Common myeloid progenitor, CD34-positive (primary cell): ENCODE measurements around the gene ECI1.

ENCODE experiments used
- CTCF ChIA-PET: fragments of 350-600 bp; sonication (Branson Sonifier 250); formaldehyde crosslinking; loops from one replicate; lab custom pipeline; 2021; ENCODE audit warnings: antibody characterized with exemption; lab: Charles Lee
- POLR2A ChIA-PET: fragments of 350-600 bp; sonication (Branson Sonifier 250); formaldehyde crosslinking; loops from one replicate; lab custom pipeline; 2021; ENCODE audit warnings: antibody characterized with exemption; lab: Charles Lee
- DNase-seq, 3 donors: peaks; one replicate each; pipeline versions ENCODE4 v3.0.0 to v3.0.0-alpha.2; 2013
- H3K27ac ChIP-seq, 2 experiments: 1 replicate in 1 of 2; 2 replicates in 1 of 2; pipeline ENCODE4 v1.7.0; 2013; ENCODE audit warnings: inconsistent platforms in 2 of 2, low read length in 2 of 2, mild to moderate bottlenecking in 2 of 2, low read depth in 1 of 2, moderate library complexity in 1 of 2; ENCODE audit not compliant: severe bottlenecking in 2 of 2, insufficient read depth in 1 of 2, poor library complexity in 1 of 2
- H3K27me3 ChIP-seq, 5 experiments: replicated peaks in 2 of 5; 1 replicate in 3 of 5; 2 replicates in 2 of 5; pipeline versions ENCODE4 v1.6.1 to v1.7.0; 2013; ENCODE audit warnings: low read length in 4 of 5, mild to moderate bottlenecking in 2 of 5, moderate library complexity in 2 of 5, inconsistent platforms in 1 of 5; ENCODE audit not compliant: insufficient read depth in 5 of 5, control insufficient read depth in 4 of 5
- H3K36me3 ChIP-seq, 4 experiments: 1 replicate in 2 of 4; 2 replicates in 2 of 4; pipeline versions ENCODE4 v1.6.1 to v1.7.0; 2013; ENCODE audit warnings: low read length in 3 of 4, control low read depth in 1 of 4, mild to moderate bottlenecking in 1 of 4; ENCODE audit not compliant: control insufficient read depth in 4 of 4, insufficient read depth in 4 of 4
- H3K4me1 ChIP-seq, 4 experiments: 1 replicate in 3 of 4; 2 replicates in 1 of 4; pipeline versions ENCODE4 v1.6.1 to v1.7.1; 2013; ENCODE audit warnings: low read length in 3 of 4, mild to moderate bottlenecking in 3 of 4, control low read depth in 1 of 4, inconsistent platforms in 1 of 4, moderate library complexity in 1 of 4; ENCODE audit not compliant: control insufficient read depth in 4 of 4, insufficient read depth in 4 of 4; ENCODE audit errors: control extremely low read depth in 1 of 4
- H3K4me3 ChIP-seq, 7 experiments: 1 replicate in 4 of 7; 2 replicates in 3 of 7; pipeline versions ENCODE4 v1.5.1 to v1.7.0; 2013; ENCODE audit warnings: mild to moderate bottlenecking in 7 of 7, low read length in 6 of 7, moderate library complexity in 6 of 7, inconsistent platforms in 2 of 7, low read depth in 2 of 7, control low read depth in 1 of 7; ENCODE audit not compliant: insufficient read depth in 4 of 7, control insufficient read depth in 1 of 7; ENCODE audit errors: extremely low read depth in 1 of 7
- H3K9me3 ChIP-seq, 5 experiments: 1 replicate in 4 of 5; 2 replicates in 1 of 5; pipeline versions ENCODE4 v1.6.1 to v1.7.1; 2013; ENCODE audit warnings: low read length in 4 of 5, mild to moderate bottlenecking in 2 of 5, inconsistent platforms in 1 of 5, low read depth in 1 of 5, moderate library complexity in 1 of 5; ENCODE audit not compliant: control insufficient read depth in 4 of 5, insufficient read depth in 2 of 5; ENCODE audit errors: control extremely low read depth in 1 of 5
- WGBS: methylation state at CpG from one replicate; pipeline ENCODE4 v1.1.5; 2013; ENCODE audit not compliant: insufficient coverage; 5-methylcytosine and 5-hydroxymethylcytosine counted together

The ECI1 gene

DNA sequence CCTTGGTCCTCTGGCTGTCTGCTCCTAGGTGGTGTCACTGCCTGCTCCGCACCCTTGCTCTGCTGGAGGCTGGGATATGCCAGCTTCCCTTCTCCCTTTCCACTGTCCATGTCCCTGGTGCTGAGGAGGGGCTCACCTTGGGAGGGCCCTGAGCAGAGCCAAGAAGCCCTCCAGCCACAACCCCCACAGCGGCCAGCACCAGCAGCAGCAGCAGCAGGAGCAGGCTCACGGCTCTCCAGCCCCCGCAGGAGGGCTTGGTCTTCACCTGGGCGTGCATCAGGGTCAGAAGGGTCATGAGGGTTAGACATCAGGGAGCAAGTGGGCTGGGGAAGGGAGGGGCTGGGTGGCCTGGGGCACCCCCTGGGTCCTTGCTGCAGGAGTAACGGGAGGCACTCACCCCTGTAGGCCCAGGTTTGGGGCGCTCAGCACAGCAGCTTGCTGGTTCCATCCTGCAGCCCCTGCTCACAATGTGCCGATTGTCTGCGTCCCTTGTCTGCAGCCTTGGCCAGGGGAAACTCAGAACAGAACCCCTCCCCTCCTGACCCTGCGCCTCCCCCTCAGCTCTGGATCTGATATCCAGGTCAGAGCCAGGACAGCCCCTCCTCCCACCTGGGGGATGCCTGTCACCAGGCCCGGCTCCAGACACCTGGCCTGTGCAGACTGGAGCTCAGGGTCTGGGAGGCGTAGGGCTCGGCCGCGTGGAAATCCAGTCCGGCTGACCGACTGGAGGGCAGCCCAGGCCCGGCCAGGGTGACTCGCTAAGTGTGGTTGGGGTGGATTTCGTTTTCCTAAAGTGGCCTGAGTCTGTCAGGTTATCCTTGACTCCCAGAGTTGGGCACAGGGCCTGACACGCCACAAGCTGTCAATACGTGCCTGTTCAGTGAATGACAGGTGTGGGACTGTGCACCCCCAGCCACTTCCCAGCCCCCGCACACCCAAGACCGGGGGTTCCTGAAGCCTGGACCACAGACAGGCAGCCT, 40.7 kb downstream of the ECI1 start, which contains the start of gene BRICD5:
Gene BRICD5 (minus strand): TSS at position 478 of the 980 bp plus-strand sequence. CDS start 30 bp downstream, at position 448.
- H3K36me3 ChIP-seq, result peaks cover 6 to 59% (median 36%) of the 10 kb centered on the region in 4 experiments
- H3K4me3 ChIP-seq, result no peak within 1 kb of the TSS
- POLR2A ChIA-PET, result no interaction called here
- H3K4me1 ChIP-seq, result peaks cover 5 to 37% (median 30%) of the 10 kb centered on the region in 4 experiments
- H3K27ac ChIP-seq, result no peak within 1 kb of the TSS
- no peaks in the 10 kb centered on the region for H3K9me3 ChIP-seq
- WGBS, result 90% methylated on average over 21 of the region's 24 CpGs
- DNase-seq, result no peak
- H3K27me3 ChIP-seq, result peaks cover 0 to 7% (median 0%) of the 10 kb centered on the region in 5 experiments
- CTCF ChIA-PET, result interaction anchor here (1.2 kb wide), 1 partner anchor 40 kb away, joined by 3 read pairs; the partner anchor contains the start of gene ECI1

DNA sequence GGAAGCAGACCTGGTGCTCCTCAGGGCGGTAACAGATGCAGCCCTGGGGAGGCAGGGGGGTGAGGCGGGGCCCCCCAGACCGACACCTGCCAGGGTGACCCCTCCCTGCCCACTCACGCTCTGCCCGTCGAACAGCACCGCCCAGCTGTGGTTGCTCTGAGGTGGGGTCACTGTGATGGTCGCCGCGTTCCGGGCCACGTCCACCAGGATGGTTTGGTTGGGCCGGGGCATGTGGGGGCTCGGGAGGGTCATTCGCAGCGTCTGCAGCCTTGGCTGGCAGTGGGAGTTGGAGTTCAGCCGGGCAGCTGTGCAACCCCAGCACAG, 41.4 kb downstream of the ECI1 start:
- H3K27ac ChIP-seq, result no peak overlapping the region
- H3K27me3 ChIP-seq, result peaks cover 0 to 7% (median 0%) of the 10 kb centered on the region in 5 experiments
- POLR2A ChIA-PET, result no interaction called here
- DNase-seq, result no peak
- CTCF ChIA-PET, result interaction anchor here (1.2 kb wide), 1 partner anchor 41 kb away, joined by 3 read pairs; the partner anchor contains the start of gene ECI1
- no peak overlapping the region for H3K4me3 ChIP-seq
- no peaks in the 10 kb centered on the region for H3K9me3 ChIP-seq
- H3K4me1 ChIP-seq, result peaks cover 5 to 38% (median 30%) of the 10 kb centered on the region in 4 experiments
- peaks cover 6 to 59% (median 36%) of the 10 kb centered on the region in 4 experiments for H3K36me3 ChIP-seq
- 97% methylated on average over 13 of the region's 17 CpGs for WGBS

DNA sequence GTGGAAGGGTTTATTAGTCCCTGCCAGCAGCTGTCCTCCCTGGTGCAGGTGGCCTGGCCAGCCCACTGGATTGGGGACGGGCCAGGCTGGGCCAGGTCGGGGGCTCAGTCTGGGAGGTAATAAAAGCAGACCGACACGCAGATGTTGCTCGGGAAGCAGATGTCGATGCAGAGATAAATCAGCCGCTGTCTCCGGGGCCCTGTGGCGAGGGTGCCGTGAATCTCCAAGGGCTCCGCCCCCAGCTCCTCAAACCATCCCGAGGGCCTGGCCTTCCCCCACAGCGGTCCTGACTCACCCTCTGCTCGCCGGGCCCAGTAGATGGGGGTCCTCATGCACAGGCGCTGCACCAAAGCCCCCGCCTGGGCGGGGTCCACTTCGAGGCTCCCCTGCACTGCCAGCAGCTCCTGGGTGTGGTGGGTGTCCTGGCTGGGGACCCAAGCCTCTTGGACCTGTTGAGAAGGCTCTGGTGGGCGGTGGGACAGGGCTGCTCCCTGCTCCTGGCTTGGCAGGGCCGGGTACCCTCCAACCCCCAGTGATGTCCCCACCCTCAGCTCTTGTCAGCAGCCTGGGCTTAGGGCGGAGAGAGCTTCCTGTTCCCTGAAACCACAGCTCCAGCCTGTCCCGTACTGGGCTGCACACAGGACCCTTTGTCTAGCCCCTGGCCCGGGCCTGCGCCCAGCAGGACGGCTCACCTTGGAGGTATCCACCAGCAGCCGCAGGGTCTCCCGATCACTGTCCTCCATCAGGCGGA, 42.0 kb downstream of the ECI1 start:
- no peaks in the 10 kb centered on the region for H3K9me3 ChIP-seq
- ChIA-PET CTCF (interaction anchor here (1.2 kb wide), 1 partner anchor 41 kb away, joined by 3 read pairs; the partner anchor contains the start of gene ECI1), POLR2A (no interaction called here)
- H3K4me3 ChIP-seq, result no peak overlapping the region
- WGBS, result 92% methylated on average over 28 of the region's 29 CpGs
- peaks cover 6 to 59% (median 36%) of the 10 kb centered on the region in 4 experiments for H3K36me3 ChIP-seq
- H3K27ac ChIP-seq, result no peak overlapping the region
- peaks cover 5 to 43% (median 34%) of the 10 kb centered on the region in 4 experiments for H3K4me1 ChIP-seq
- peaks cover 0 to 7% (median 0%) of the 10 kb centered on the region in 5 experiments for H3K27me3 ChIP-seq
- no peak for DNase-seq

DNA sequence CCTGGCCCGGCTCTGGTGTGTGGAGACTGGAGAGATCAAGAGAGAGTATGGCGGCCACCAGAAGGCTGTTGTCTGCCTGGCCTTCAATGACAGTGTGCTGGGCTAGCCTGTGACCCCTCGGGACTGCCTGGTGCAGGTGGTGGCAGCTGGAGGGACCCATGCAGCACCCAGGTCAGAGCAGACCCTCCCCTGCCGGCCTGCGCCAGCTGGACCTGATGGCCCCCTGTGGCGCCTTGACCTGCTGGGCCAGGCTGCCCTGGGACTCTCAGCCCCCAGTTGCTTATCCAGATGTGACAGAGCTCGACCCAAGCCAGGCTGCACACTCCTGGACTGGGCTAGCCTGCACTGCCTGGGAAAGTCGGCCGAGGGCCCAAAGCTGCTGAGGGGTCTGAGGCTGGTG, 42.6 kb downstream of the ECI1 start:
- ChIA-PET POLR2A (no interaction called here), CTCF (no interaction called here)
- H3K27ac ChIP-seq, result no peak overlapping the region
- H3K4me3 ChIP-seq, result no peak overlapping the region
- peaks cover 0 to 7% (median 0%) of the 10 kb centered on the region in 5 experiments for H3K27me3 ChIP-seq
- peaks cover 5 to 40% (median 27%) of the 10 kb centered on the region in 4 experiments for H3K4me1 ChIP-seq
- WGBS, result 97% methylated on average over 8 of the region's 9 CpGs
- peaks cover 6 to 59% (median 36%) of the 10 kb centered on the region in 4 experiments for H3K36me3 ChIP-seq
- DNase-seq, result no peak
- no peaks in the 10 kb centered on the region for H3K9me3 ChIP-seq

DNA sequence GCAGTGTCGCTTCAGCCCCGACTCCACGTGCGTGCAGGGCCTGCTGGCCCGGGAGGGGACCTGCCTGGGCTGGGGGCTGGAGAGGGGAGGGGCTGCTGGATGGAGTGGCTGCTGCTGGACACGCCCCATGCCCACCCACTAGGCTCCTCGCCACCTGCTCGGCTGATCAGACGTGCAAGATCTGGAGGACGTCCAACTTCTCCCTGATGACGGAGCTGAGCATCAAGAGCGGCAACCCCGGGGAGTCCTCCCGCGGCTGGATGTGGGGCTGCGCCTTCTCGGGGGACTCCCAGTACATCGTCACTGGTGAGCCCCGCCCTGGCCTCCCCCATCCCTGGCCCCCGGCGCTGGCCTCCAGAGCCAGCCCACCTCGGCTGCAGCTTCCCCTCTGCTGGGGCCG, 43.1 kb downstream of the ECI1 start:
- Histone ChIP-seq H3K36me3 (peaks cover 6 to 59% (median 36%) of the 10 kb centered on the region in 4 experiments), H3K27ac (no peak overlapping the region), H3K4me3 (no peak overlapping the region), H3K27me3 (peaks cover 0 to 3% (median 0%) of the 10 kb centered on the region in 5 experiments), H3K9me3 (no peaks in the 10 kb centered on the region), H3K4me1 (peaks cover 2 to 36% (median 23%) of the 10 kb centered on the region in 4 experiments)
- POLR2A ChIA-PET, result no interaction called here
- DNase-seq, result no peak
- CTCF ChIA-PET, result no interaction called here
- WGBS, result 96% methylated on average over 20 of the region's 23 CpGs

DNA sequence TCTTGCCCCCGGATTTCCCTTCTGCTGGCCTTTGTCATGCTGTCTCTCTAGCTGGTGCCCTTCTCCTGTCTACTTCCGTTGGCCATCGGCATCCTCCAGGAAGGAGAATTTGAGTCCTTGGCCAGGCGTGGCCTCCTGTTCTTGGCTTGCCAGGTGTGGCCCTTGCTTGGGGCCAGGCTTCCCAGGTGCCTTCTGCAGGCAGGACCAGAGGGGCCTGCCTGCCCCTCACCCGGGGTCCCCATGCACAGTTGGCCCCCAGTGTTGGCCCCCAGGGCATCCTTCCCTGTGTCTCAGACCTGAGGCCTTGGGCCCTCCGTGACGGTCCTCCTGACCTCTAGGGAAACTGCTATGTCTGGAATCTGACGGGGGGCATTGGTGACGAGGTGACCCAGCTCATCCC, 43.5 kb downstream of the ECI1 start:
- CTCF ChIA-PET, result no interaction called here

More for the DNA sequence above, 43.5 kb downstream of the ECI1 start:
- H3K4me1 ChIP-seq, result peaks cover 0 to 31% (median 18%) of the 10 kb centered on the region in 4 experiments
- no peak overlapping the region for H3K4me3 ChIP-seq
- 100% methylated on average over 4 of the region's 9 CpGs for WGBS
- H3K9me3 ChIP-seq, result no peaks in the 10 kb centered on the region
- DNase-seq, result no peak
- POLR2A ChIA-PET, result no interaction called here
- no peak overlapping the region for H3K27ac ChIP-seq
- no peaks in the 10 kb centered on the region for H3K27me3 ChIP-seq
- H3K36me3 ChIP-seq, result peaks cover 6 to 55% (median 36%) of the 10 kb centered on the region in 4 experiments
